Measurements from ENCODE around the gene LGALS7. TPM values are rescaled to one million over a fixed set of nuclear protein-coding genes. Genes with fewer than 3 reads are reported as not detected.
"Not testable (repeated sequence)": the region's sequence is repeated elsewhere in the genome, so short reads cannot be mapped to it uniquely, and the experiment has no call there.

The LGALS7 gene
- polyA plus RNA-seq, 3 donors: 0.94 TPM; not detected in 2

DNA sequence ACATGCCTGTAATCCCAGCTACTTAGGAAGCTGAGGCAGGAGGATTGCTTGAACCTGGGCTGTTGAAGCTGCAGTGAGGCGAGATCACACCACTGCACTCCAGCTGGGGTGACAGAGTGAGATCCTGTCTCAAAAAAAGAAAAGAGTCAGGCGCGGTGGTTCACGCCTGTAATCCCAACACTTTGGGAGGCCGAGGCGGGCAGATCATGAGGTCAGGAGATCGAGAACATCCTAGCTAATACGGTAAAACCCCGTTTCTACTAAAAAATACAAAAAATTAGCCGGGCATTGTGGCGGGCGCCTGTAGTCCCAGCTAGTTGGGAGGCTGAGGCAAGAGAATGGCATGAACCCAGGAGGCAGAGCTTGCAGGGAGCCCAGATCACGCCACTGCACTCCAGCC, 8.9 kb upstream of the LGALS7 start:
- not testable (repeated sequence) for H3K27ac ChIP-seq (ENCODE audit: low read depth, low read length)
- 91 to 95% (median 92%) methylated on average over 13 of the region's 13 CpGs for WGBS, 3 donors

DNA sequence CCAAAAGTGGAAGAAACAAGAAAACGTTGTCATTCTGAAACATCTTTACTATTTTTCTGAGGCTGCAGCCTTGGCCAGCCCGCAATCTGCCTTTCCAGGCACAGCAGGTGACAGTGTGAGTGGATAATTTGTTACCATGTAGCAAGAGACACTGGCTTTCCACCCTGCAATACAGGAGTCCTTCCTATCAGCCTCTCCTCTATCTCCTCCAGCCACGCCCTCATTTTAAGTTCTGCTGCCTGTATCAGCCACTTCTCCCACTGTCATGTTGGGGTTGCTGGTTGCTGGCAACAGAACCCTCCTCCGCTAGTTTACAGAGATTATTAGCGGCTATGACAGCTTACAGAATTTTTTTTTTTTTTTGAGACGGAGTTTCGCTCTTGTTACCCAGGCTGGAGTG, 7.7 kb upstream of the LGALS7 start:
- WGBS, 3 donors: 66 to 77% (median 67%) methylated on average over 7 of the region's 7 CpGs
- no peak overlapping the region for H3K27ac ChIP-seq (ENCODE audit: low read depth, low read length)

DNA sequence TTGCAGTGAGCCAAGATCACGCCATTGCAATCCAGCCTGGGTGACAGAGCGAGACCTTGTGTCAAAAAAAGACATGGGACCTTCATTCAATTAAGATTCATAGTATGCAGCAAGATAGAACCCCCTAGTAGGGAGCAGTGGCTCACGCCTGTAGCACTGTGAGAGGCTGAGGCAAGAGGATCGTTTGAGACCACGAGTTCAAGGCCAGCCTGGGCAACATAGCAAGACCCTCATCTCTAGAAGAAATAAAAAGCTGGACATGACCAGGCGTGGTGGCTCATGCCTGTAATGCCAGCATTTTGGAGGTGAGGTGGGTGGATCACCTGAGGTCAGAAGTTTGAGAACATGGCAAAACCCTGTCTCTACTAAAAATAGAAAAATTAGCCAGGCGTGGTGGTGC, 7.1 kb upstream of the LGALS7 start:
- no peak overlapping the region for H3K27ac ChIP-seq (ENCODE audit: low read depth, low read length)
- WGBS, 3 donors: 80 to 97% (median 91%) methylated on average over 7 of the region's 7 CpGs

DNA sequence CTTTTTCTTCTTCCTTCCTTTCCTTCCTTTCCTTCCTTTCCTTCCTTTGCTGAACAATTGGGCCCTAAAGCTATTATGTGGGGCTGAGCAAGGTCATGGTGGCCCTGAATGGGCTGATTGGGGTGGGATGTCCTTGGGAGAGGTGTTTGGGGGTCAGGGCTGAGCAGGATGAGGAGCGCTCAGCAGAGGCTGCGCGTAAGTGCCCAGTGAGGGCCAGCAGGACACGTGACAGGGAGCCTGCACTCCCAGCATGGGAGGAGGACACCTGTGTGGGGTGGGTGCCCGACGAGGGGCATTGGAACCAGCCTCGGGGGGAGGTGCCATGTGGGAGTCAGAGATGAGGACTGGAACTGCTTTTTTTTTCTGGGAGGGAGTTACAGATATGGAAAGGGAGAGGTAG, 5.4 kb upstream of the LGALS7 start:
- 47 to 60% (median 56%) methylated on average over 7 of the region's 7 CpGs for WGBS, 3 donors
- no peak overlapping the region for H3K27ac ChIP-seq (ENCODE audit: low read depth, low read length)

DNA sequence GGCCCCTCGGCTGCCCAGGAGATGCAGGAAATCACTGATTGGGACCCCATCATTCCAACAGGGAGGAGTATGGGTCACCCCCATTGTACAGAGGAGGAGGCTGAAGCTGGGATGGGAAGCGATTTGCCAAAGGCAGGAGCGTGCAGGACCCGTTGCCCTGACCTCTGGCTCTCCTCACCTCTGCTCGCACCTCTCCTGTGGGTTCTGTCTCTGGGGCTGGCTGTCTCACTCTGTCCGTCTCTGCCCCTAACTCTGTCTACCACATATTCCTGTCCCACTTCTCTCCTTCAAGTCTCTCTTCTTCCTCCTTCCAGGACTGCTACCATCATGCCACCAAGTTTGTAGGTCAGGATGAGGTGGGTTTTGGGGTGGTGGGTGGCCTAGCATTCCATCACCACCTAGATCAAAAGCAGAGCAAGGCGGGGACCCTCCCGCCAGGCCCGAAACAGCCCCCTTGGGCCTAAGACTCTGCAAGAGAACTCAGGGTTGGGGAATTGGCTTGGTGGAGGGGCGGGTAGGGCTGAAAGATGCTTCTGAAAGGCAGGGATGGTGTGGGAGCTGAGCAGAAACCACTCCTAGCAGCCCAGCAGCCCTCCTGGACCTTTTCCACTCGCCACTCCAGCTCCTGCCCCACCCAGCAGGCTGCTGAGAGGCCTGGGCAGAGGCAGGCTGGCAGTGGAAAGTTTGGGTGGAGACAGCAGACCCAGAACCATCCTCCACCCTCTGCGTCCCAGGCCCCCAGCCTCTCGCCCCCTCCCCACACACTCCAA, 1.0 kb upstream of the LGALS7 start:
- WGBS, 3 donors: 82 to 87% (median 84%) methylated on average over 13 of the region's 13 CpGs
- no peak overlapping the region for H3K27ac ChIP-seq (ENCODE audit: low read depth, low read length)

DNA sequence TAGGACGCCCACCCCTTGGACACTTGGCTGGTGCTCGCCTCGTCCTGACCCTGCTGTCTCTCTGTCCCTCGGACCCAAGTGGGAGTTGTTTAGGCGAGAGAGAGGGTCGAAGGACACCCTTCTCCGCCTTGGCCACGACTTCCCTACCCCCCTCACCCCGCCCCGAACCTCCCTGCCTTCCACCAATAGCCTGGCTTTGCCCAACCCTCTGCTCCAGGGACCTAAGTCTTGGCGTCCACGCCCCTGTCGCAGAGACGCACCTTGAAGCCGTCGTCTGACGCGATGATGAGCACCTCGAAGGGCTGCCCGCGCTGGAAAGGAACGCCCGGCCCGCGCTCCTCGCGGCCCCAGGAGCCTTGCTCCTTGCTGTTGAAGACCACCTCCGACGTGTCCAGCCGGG, 1.7 kb downstream of the LGALS7 start:
- not testable (repeated sequence) for H3K27ac ChIP-seq (ENCODE audit: low read depth, low read length)
- 55 to 86% (median 79%) methylated on average over 3 to 4 of the region's 30 CpGs for WGBS, 3 donors

DNA sequence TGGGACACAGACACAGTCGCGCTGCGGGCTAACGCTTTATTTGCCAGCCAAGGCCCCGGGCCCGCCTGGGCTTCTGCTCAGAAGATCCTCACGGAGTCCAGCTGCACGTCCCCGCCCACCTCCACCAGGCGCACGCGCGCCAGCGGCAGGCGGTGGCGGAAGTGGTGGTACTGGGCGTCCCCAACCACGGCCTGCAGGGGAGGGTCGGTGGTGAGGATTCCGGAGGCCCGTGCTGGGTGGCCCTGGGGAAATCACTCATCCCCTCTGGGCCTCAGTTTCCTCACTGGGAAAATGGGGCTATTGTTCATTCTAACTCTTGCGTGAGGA, 2.4 kb downstream of the LGALS7 start:
- H3K27ac ChIP-seq (ENCODE audit: low read depth, low read length): not testable (repeated sequence)
- WGBS, 3 donors: 12 to 63% (median 45%) methylated on average over 1 of the region's 22 CpGs

DNA sequence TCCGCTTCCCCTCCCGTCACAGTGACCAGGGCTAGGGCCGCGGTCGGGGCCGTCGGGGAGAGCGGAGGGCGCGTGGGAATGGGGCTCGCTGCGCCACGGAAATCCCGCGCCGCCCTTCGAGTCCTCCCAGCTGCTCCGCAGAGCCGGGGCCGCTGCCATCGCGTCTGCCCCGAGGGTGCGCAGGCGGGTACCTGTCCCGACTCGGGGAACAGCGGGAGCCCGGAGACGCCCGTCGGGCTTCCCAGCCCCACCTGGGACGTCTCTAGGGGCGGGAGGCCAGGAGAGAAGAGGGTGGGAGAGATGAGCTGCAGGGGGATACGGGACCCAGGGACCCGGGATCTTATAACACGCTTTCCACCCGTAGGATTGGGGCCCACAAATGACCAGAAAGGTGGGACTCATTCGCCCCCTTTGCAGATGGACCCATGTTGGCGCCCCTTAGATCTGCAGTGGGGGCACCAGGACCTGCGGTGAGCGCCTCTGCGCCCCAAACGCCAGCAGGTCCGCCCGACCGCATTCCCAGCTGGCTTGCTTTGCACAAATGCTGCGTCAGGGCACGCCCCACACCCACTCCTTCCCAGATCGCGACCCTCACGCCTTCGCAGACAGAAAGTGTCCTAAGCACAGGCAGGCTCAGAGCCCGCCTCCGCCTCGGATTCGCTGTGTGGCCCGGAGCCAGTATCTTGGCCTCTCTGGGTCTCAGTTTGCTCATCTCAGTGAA, 2.9 kb downstream of the LGALS7 start:
- WGBS, 3 donors: 4 to 6% (median 4%) methylated on average over 22 to 25 of the region's 58 CpGs
- not testable (repeated sequence) for H3K27ac ChIP-seq (ENCODE audit: low read depth, low read length)

DNA sequence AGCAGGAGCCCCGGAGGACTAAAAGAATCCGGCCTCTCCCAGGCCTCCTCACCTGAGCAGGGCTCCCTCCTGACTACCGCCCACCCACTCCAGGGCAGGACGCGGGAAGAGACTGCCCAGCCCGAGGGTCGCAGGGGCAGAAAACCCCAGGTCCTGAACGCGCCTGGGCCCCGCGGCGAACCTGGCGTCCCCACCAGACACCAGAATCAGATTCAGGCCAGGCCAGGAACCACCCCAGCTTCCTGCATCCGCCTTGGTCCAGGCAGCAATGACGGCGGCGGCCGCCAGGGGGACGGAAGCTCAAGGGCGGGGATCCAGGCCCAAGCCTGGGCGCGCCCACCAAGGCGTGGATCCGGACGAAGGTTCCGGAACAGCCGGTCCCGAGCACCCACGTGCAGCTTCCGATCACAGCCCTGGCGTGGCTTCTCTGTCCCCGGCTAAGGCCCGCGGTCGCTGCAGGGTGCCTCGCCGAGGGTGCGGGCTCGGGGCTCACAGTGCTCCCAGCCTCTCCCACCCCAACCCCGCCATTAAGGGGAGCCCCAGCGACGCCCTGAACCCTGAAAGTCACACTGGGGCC, 3.6 kb downstream of the LGALS7 start:
- 9 to 17% (median 9%) methylated on average over 38 to 42 of the region's 42 CpGs for WGBS, 3 donors

DNA sequence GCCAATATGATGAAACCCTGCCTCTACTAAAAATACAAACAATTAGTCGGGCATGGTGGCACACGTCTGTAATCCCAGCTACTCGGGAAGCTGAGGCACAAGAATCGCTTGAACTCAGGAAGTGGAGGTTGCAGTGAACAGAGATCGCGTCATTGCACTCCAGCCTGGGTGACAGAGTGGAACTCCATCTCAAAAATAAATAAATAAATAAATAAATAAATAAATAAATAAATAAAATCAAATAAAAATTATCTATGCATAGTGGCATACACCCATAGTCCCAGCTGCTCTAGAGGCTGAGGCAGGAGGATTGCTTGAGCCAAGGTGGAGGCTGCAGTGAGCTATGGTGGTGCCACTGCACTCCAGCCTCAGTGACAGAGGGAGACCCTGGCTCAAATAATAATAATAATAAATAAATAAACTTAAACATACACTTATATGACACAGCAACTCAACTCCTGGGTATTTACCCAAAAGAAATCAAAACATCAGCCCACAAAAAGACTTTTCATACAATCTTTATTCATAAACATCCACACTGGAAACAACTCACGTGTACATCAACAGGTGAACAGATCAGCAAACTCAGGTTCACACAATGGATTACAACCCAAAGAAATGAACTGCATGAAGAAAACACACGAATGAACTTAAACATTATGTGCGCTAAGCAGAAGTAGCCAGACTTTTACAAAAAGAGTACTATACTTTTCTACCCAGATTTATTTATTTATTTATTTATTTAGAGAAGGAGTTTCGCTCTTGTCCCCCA, 6.9 kb downstream of the LGALS7 start:
- 85 to 95% (median 88%) methylated on average over 10 of the region's 10 CpGs for WGBS, 3 donors
- no peak overlapping the region for H3K27ac ChIP-seq (ENCODE audit: low read depth, low read length)

More for the DNA sequence above, 3.6 kb downstream of the LGALS7 start:
- H3K27ac ChIP-seq (ENCODE audit: low read depth, low read length): no peak overlapping the region

DNA sequence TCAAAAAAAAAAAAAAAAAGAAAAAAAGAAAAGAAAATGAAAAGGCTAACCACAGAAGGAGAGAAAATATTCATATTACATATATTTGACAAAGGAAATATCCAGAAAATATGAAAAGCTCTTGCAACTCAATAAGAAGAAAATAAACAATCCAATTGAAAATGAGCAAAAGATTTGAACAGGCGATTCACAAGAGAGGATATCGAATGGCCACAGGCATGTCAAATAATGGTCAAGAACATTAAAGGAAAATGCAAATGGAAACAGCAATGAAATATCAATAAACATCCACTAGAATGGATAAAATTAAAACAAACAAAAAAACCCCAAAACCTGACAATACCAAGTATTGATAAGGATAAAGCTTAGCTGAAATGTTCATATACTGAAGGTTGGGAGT, 8.1 kb downstream of the LGALS7 start:
- 96 to 100% (median 99%) methylated on average over 2 of the region's 2 CpGs for WGBS, 3 donors
- no peak overlapping the region for H3K27ac ChIP-seq (ENCODE audit: low read depth, low read length)

DNA sequence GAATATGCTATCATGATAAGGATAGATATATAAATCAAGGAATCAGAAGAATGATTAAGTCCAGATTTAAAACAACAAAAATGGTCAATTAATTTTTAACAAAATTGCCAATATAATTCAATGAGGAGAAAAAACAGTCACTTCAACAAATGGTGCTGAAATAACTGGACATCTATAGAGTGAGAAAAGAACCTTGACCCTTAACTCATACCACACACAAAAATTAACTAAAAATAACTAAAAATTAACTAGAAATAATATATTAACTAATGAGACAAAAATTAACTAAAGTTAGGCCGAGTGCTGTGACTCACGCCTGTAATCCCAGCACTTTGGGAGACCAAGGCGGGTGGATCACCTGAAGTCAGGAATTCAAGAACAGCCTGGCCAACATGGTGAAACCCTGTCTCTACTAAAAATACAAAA, 9.5 kb downstream of the LGALS7 start:
- H3K27ac ChIP-seq (ENCODE audit: low read depth, low read length): no peak overlapping the region
- WGBS, 3 donors: 66 to 98% (median 97%) methylated on average over 3 of the region's 3 CpGs

DNA sequence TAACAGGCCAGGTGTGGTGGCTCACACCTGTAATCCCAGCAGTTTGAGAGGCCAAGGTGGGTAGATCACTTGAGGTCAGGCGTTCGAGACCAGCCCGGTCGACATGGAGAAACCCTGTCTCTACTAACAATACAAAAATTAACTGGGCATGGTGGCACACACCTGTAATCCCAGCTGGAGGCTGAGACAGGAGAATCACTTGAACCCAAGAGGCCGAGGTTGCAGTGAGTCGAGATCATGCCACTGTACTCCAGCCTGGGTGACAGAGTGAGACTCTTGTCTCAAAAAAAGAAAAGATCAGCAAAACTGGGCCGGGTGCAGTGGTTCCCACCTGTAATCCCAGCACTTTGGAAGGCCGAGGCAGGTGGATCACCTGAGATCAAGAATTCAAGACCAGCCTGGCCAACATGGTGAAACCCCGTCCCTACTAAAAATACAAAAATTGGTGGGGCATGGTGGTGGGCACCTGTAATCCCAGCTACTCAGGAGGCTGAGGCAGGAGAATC, 11.4 kb downstream of the LGALS7 start:
- WGBS, 3 donors: 95 to 96% (median 95%) methylated on average over 9 of the region's 9 CpGs
- not testable (repeated sequence) for H3K27ac ChIP-seq (ENCODE audit: low read depth, low read length)

DNA sequence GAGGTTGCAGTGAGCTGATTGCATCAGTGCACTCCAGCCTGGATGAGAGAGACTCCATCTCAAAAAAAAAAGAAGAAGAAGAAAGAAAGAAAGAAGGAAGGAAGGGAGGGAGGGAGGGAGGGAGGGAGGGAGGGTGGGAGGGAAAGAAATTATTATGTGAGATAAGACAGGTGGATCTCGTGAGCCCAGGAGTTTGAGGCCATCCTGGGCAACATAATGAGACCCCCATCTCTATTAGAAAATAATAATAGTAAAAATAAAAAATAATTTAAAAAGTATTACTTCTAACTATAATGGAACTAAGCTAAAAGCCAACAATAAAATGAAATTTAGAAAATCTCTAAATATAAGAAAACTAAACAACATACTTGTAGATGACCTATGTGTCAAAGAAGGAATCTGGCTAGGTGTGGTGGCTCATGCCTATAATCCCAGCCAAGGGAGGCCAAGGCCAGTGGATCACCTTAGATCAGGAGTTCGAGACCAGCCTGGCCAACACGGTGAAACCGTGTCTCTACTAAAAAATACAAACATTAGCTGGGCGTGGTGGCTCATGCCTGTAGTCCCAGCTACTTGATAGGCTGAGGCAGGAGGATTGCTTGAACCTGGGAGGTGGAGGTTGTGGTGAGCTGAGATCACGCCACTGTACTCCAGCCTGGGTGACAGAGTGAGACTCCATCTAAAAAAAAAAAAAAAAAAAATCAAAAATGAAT, 12.4 kb downstream of the LGALS7 start:
- not testable (repeated sequence) for H3K27ac ChIP-seq (ENCODE audit: low read depth, low read length)
- 74 to 84% (median 83%) methylated on average over 6 of the region's 6 CpGs for WGBS, 3 donors

DNA sequence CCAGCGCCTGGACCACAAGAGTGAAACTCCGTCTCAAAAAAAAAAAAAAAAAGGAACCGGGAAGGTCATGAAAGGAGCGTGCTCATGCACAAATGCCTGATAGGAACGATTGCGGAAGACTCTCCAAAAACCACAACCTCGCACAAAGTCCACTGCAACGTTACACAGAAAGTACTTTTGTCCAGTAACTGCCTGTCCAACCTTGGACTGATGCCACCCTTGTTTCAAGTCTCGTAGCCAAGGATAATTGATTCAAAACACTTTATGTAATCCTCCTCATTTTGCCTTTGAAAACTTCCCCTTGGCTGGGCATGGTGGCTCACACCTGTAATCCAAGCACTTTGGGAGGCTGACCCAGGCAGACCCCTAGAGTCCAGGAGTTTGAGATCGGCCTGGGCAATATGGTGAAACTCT, 13.7 kb downstream of the LGALS7 start:
- WGBS, 3 donors: 43 to 49% (median 46%) methylated on average over 10 of the region's 10 CpGs
- no peak overlapping the region for H3K27ac ChIP-seq (ENCODE audit: low read depth, low read length)

DNA sequence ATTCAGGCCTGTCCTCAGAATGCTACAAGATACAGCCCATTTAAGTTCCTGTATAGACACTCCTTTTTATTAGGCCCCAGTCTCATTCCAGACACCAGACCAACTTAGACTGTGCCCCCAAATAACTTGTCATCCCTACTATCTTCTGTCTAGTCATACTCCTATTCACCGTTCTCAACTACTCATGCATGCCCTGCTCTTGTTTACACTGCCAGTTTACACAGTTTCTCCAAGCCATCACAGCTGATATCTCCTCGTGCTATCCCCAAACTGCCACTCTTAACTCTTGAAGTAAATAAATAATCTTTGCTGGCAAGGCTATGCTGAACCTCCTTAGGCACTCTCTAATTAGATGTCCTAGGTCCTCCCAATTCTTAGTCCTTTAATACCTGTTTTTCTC, 19.1 kb downstream of the LGALS7 start:
- 27 to 90% (median 89%) methylated on average over 1 to 2 of the region's 2 CpGs for WGBS, 3 donors
- not testable (repeated sequence) for H3K27ac ChIP-seq (ENCODE audit: low read depth, low read length)

DNA sequence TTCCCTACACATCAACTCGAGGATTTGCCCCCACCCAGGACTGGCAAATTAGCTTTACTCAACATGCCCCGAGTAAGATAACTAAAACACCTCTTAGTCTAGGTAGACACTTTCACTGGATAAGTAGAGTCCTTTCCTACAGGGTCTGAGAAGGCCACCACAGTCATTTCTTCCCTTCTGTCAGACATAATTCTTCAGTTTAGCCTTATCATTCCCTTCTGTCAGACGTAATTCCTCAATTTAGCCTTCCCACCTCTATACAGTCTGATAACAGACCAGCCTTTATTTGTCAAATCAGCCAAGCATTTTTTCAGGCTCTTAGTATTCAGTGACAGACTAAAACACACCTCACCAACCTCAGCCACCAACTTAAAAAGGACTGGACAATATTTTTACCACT, 19.5 kb downstream of the LGALS7 start:
- 51 to 88% (median 84%) methylated on average over 3 of the region's 3 CpGs for WGBS, 3 donors
- not testable (repeated sequence) for H3K27ac ChIP-seq (ENCODE audit: low read depth, low read length)

DNA sequence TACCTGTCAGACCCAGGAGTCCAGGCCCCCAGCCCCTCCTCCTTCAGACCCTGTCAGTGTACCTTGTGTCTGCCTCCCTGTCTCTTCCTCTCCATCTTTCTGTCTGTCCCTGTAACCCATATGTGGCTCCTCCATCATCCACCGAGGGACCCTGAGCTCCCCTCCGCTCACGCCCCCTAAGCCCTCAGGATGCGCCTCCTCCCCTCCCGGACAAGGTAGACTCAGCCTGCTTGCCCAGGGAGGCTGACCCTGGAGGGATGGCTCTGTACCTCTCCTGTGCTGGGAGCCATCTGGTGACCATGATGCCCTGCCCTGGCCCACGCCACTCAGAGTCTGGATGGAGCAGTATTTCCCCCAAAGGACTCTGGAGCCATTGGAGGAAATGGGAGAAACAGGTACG, 28.0 kb downstream of the LGALS7 start:
- 78 to 92% (median 87%) methylated on average over 7 of the region's 7 CpGs for WGBS, 3 donors
- no peak overlapping the region for H3K27ac ChIP-seq (ENCODE audit: low read depth, low read length)

Data from adipose tissue (tissue), 3 donors.